Measurements from ENCODE around the gene CCDC187.
A peak's percentile ranks its signal among the peaks of the same experiment; 100 is the strongest.

Gene CCDC187

GRCh38 chr9:136339173-136339957 lies 35.5 kb upstream of the CCDC187 start:
- DNase-seq (ENCODE audit: low read depth) = no peak

DNA sequence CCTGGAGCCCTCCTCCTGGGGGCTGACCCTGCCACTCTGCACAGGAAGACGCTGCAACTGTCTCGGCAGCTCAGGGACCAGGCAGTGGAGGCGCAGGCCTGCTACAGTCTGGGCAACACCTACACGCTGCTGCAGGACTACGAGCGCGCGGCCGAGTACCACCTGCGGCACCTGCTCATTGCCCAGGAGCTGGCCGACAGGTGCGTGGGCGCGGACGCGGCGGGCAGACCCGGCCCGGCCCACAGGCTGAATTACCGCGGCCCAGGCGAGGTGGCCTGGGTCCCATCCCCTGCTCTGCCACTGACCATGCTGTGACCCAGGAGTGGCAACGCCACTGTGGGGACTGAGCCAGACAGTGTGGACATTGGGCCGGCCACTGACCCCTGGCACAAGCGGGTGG lies 34.6 kb upstream of the CCDC187 start:
- DNase-seq (ENCODE audit: low read depth) = no peak

- DNase-seq (ENCODE audit: low read depth) = no peak
Measured at GRCh38 chr9:136337416-136338395, 33.8 kb upstream of the CCDC187 start.

- no peak for DNase-seq (ENCODE audit: low read depth)
Measured at GRCh38 chr9:136336881-136337280, 33.0 kb upstream of the CCDC187 start.

GRCh38 chr9:136336156-136336870 lies 32.4 kb upstream of the CCDC187 start:
- DNase-seq (ENCODE audit: low read depth) = no peak

DNA sequence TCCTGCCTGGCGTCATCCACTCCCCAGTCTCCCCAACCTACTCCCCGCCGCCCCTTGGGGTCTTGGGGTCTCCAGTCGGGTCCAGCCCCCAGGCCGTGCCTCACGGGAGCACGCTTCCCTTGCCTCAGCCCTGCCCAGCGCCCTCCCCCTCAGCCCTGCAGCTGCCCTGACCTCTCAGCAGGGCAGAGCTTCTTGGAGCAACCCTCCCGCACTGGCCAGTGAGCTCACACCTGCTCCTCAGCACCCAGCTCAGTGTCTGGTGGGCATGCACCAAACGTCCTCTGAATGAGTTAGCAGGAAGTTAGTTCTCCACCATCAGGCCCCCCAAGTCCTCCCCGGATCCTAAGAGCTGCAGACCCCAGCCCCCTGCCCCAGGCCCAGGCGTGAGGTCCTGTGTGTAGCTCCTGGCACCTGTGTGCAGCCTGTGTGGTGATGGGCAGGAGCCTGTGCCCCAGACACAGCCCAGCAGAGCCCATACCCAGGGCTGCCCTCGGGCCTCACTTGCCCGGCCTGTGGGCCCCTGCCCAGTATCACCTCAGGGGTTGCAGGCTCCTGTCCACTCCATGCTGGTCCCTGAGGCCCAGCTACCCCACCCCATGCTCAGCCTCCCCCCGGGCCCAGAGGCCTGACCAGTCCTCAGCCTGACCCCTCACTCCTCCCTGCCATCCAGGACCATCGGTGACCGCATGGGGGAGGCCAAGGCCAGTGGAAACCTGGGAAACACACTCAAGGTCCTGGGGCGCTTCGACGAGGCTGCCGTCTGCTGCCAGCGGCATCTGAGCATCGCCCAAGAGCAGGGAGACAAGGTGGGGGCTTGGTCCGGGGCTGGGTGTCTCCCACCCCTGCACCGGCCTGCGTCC lies 31.6 kb upstream of the CCDC187 start:
- DNase-seq (ENCODE audit: low read depth) = no peak

- DNase-seq (ENCODE audit: low read depth) = no peak
Measured at GRCh38 chr9:136334541-136334940, 30.6 kb upstream of the CCDC187 start.

GRCh38 chr9:136333486-136333885 lies 29.6 kb upstream of the CCDC187 start:
- DNase-seq (ENCODE audit: low read depth) = no peak

- DNase-seq (ENCODE audit: low read depth) = no peak
Measured at GRCh38 chr9:136333045-136333444, 29.2 kb upstream of the CCDC187 start.

GRCh38 chr9:136332482-136332983 lies 28.6 kb upstream of the CCDC187 start:
- DNase-seq (ENCODE audit: low read depth) = no peak

DNA sequence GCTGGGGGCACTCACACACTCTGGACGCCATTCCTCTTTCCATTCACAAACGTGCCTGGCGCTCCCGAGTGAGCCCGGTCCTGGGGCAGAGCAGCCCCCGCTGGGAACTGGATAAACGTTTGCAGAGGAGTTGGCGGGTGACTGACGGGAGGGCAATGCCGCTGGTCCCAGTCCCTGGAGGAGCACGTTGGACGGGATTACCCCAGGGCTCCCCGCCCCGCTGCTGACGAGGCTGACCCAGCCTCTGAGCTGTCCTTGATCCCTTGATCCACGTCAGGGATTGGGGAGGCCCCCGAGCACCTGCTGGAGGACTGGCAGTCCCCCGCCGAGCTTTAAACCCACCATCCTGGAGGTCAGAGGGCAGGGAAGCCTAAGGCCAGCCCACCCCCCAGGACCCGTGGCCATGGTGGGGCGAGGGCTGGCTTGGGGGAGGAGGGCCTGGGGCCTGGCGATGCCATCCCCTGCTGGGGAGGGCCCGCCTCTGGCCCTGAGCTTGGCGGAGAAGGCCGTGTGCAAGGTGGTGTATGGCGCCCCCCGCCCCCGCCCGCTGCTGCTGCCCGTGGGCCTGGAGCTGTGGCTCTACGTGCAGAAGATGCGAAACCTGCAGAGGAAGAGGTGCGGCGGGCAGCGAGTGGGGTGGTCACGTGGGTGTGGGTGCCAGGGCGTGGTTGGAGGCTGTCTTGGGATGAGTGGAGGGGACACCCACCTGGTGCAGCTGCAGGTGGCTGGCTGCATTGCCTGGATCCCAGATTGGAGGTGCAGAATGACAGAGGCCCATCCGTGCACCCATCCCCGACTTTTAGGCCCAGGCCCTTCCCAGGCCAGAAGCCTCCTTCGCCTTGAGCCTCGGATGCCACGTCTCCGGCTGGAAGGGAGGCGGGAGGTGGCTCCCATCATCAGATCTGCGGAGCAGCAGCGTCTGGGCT lies 27.9 kb upstream of the CCDC187 start:
- DNase-seq (ENCODE audit: low read depth) = no peak

GRCh38 chr9:136331030-136331429 lies 27.1 kb upstream of the CCDC187 start:
- DNase-seq (ENCODE audit: low read depth) = no peak

GRCh38 chr9:136330406-136330990 lies 26.6 kb upstream of the CCDC187 start:
- DNase-seq (ENCODE audit: low read depth) = no peak

GRCh38 chr9:136329636-136330405 lies 25.9 kb upstream of the CCDC187 start:
- DNase-seq (ENCODE audit: low read depth) = no peak

GRCh38 chr9:136329211-136329627 lies 25.3 kb upstream of the CCDC187 start:
- DNase-seq (ENCODE audit: low read depth) = no peak

DNA sequence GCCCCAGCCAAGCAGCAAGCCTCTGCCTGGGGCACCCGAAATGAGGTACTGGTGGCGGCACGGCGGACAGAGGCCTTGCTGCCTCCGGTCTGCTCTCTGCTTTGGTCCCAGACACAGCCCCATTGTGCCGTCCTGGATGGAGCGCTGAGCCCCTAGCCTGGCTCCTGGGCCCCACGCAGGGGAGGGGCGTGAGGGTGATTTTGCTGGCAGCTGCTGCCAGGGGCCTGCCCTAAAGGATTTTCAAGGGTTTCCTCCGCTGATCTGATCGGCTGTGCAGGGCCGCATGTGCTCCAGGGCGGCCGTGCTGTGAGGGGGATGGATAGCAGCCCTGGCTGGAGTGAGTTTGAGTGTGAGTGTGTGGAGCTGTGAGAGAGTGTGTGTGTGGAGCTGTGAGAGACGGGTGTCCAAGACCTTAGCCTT lies 24.7 kb upstream of the CCDC187 start:
- no peak for DNase-seq (ENCODE audit: low read depth)

DNA sequence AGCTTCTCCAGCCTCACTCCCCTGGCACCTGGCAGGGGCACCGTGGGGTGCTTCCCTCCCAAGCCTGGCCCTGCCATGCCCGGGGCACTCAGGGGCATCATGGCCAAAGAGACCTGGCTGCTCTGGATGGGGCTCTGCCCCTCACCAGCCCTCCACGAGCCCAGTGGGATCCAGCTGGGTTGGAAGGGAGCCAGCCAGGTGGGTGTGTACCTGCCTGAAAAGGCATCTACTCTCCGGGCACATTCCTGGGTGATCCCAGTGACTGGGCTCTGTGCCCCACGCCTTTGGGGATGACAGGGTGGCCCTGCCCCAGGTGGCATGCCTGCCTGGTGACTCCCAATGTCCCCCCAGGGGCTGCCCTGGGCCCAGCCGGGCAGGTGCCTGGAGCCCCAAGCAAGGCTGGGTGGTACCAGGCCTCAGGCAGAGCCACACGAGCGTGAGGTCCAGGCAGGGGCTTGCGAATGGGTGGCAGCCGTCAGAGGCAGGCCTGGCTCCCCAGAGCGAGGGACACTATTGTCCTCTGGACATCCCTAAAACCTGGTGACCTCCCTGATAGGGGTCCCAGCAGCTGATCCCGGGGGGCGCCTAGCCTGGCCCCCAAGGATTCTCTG lies 24.2 kb upstream of the CCDC187 start:
- no peak for DNase-seq (ENCODE audit: low read depth)

GRCh38 chr9:136327304-136327974 lies 23.5 kb upstream of the CCDC187 start, which contains the start of gene GPSM1:
Gene GPSM1 (plus strand): TSS chr9:136327539. CDS start chr9:136327696, 157 bp downstream.
- DNase-seq (ENCODE audit: low read depth) = peak; percentile 31

All from stimulated activated CD8-positive, alpha-beta memory T cell treated with anti-CD3 and anti-CD28 coated beads, Interleukin-12 subunit alpha, Interleukin-12 subunit beta, amount 100 ng/mL, for 4 hours (primary cell).